Activated naive CD8-positive, alpha-beta T cell treated with anti-CD3 and anti-CD28 coated beads, Interleukin-2, amount 10 ng/mL, durations not matched to agents 7 days and 5 days (primary cell): Measurements from ENCODE around the gene OR2A5. TPM values are rescaled to one million over a fixed set of nuclear protein-coding genes. Genes with fewer than 3 reads are reported as not detected.
"Not testable (repeated sequence)": the region's sequence is repeated elsewhere in the genome, so short reads cannot be mapped to it uniquely, and the experiment has no call there.

ENCODE experiments used
- ATAC-seq: fragments of 150-1000 bp; cut with Tn5 transposase; one replicate; pipeline ENCODE4 v1.10.0; 2021; ENCODE audit warnings: low read depth, moderate library complexity
- POLR2A ChIA-PET: fragments of 350-600 bp; sonication (Branson Sonifier 250); formaldehyde crosslinking; loops from one replicate; lab custom pipeline; 2021; ENCODE audit warnings: antibody characterized with exemption; lab: Charles Lee
- DNase-seq: peaks from one replicate; pipeline ENCODE4 v3.0.0; 2021
- H3K27ac Mint-ChIP-seq: one replicate; pipeline ENCODE4 v1.8.0; 2022; ENCODE audit warnings: mild to moderate bottlenecking, mixed read lengths
- H3K27me3 Mint-ChIP-seq: one replicate; pipeline ENCODE4 v1.8.0; 2022; ENCODE audit warnings: mild to moderate bottlenecking, moderate library complexity, mixed read lengths
- H3K36me3 Mint-ChIP-seq: one replicate; pipeline ENCODE4 v1.8.0; 2021; ENCODE audit warnings: mild to moderate bottlenecking, mixed read lengths
- H3K4me1 Mint-ChIP-seq: one replicate; pipeline ENCODE4 v1.8.0; 2021; ENCODE audit warnings: mixed read lengths
- H3K4me3 Mint-ChIP-seq: one replicate; pipeline ENCODE4 v1.8.0; 2022; ENCODE audit warnings: mild to moderate bottlenecking, moderate library complexity, mixed read lengths
- H3K9me3 Mint-ChIP-seq: one replicate; pipeline ENCODE4 v1.8.0; 2021; ENCODE audit warnings: mixed read lengths
- total RNA-seq, 2 experiments: library from RNA; stranded (reverse); gene quantifications; one replicate each; pipeline ENCODE4 v1.2.3, GENCODE V29; 2021

Gene OR2A5, protein sequence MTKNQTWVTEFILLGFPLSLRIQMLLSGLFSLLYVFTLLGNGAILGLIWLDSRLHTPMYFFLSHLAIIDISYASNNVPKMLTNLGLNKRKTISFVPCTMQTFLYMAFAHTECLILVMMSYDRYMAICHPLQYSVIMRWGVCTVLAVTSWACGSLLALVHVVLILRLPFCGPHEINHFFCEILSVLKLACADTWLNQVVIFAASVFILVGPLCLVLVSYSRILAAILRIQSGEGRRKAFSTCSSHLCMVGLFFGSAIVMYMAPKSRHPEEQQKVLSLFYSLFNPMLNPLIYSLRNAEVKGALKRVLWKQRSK
- total RNA-seq: not detected

DNA sequence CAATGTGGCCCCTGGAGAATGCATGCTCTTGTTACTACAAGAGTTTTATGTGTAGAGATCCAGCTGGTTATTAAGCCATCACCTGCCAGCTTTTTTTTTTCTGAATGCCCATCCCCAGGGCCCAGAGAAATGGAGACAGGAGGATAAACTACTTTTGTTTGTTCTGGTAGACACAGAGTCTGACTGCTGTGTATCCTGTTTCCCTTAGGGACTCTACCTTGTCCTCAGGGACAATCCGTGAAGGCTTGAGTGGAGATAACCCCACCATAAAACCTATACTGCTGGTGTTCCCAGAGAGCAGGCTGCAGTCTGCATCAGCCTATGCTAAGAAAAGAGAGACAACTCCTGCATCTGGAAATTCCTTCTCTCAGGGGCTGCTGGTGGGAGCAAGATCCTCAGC is at the start of gene OR2A5:
Gene OR2A5 (plus strand): TSS at position 301 of the 400 bp plus-strand sequence. CDS start 1,454 bp downstream, outside the sequence.
- DNase-seq: no peak
- POLR2A ChIA-PET: no interaction called here
- peaks cover 11% of the 10 kb centered on the region for H3K27me3 Mint-ChIP-seq
- no peak for ATAC-seq
- H3K27ac Mint-ChIP-seq: no peak within 1 kb of the TSS
- H3K4me1 Mint-ChIP-seq: no peaks in the 10 kb centered on the region
- no peak within 1 kb of the TSS for H3K4me3 Mint-ChIP-seq
- no peaks in the 10 kb centered on the region for H3K9me3 Mint-ChIP-seq
- no peaks in the 10 kb centered on the region for H3K36me3 Mint-ChIP-seq

DNA sequence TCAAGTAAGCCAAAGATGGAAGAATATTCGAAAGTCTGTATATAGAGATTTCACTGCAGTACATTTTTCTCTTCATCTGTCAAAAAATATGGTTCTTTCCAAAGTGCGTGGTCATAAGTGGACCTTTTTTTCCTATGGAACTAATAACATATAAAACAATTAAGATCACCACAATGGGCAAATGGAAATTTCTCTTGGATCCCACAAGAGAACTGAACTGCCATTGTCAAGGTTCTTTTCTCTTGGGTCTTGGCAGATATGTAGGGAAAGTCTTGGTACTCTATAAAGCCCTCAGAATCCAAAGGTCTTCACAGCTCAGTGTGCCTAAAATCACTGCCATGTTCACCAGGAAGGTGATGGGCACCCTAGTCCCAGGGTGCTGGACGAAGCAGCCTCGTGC is 48.7 kb upstream of the OR2A5 start, which contains the start of gene OR6B1:
Gene OR6B1 (plus strand): TSS at position 301 of the 400 bp plus-strand sequence. CDS start 3,677 bp downstream, outside the sequence.
- Mint-ChIP-seq H3K4me3 (no peak within 1 kb of the TSS), H3K27ac (no peak within 1 kb of the TSS), H3K36me3 (no peaks in the 10 kb centered on the region), H3K9me3 (no peaks in the 10 kb centered on the region), H3K27me3 (peaks cover 8% of the 10 kb centered on the region), H3K4me1 (no peaks in the 10 kb centered on the region)
- ATAC-seq: no peak
- DNase-seq: no peak
- POLR2A ChIA-PET: no interaction called here

DNA sequence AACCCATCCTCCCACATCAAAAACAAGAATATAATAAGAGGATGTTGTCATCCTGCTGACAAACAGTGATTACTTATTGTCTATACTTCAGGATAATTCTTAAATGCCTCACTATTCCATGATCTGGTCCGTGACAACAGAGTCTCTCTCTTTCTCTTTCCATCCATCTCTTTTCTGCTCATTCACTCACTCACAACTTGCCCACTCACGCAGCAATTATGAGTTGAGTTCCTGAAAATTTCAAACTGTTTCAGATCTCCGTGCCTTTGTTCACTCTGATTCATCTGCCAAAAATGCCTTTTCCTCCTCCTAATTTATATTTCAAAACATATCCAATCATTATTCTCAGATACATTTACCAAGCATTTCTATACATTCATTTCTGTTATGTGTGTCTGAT is 47.2 kb upstream of the OR2A5 start:
- Mint-ChIP-seq H3K27ac (no peak overlapping the region), H3K9me3 (no peaks in the 10 kb centered on the region), H3K4me3 (no peak overlapping the region), H3K36me3 (no peaks in the 10 kb centered on the region), H3K4me1 (no peaks in the 10 kb centered on the region), H3K27me3 (peaks cover 8% of the 10 kb centered on the region)
- no peak for DNase-seq
- no peak for ATAC-seq
- POLR2A ChIA-PET: no interaction called here

DNA sequence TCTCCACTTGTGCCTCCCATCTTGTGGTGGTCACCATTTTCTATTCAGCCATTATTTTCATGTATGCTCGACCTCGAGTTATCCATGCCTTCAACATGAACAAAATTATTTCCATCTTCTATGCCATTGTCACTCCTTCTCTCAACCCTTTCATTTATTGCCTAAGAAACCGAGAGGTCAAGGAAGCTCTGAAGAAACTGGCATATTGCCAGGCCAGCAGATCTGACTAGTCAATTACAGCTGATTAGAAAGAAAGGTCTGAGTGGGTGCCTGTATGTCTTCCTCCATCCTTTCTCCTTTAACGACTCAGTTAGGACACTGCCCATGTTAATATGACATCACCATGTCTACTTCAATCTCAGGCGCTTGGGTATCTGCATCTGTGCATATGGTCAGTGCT is 44.0 kb upstream of the OR2A5 start:
- H3K27me3 Mint-ChIP-seq: peaks cover 3% of the 10 kb centered on the region
- POLR2A ChIA-PET: no interaction called here
- DNase-seq (no peak), ATAC-seq (no peak)
- H3K36me3 Mint-ChIP-seq: no peaks in the 10 kb centered on the region
- no peak overlapping the region for H3K4me3 Mint-ChIP-seq
- peaks cover 10% of the 10 kb centered on the region for H3K9me3 Mint-ChIP-seq
- no peaks in the 10 kb centered on the region for H3K4me1 Mint-ChIP-seq
- H3K27ac Mint-ChIP-seq: no peak overlapping the region

DNA sequence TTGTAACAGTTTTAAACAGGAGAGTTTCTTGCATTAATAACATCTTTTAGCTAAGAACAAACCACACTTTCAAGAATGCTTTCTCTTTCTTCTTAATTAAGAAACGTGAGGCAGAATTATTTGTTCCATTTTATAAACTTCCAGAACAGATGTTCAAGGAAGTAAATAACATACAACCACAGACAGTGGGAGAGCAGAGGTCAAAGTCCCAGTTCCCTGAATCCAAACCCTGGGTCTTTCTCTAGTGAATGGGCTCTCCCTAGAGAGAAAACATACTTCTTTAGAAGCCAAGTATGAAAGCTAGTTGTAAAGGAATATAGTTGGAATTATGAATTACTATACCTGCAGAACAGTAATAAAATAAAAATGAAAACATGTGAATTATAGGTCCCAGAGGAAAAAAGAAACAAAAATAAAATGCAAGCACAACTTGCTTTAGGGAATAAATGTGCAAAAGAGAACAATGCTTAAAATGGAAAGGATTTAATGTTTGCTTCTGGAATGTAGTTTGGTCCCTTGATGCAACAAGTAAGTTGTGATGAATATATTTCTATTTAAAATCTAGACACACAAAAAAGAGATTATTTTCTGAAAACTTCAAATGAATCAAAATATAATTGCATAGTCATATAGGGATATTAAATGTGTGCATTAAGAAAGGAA is 42.6 kb upstream of the OR2A5 start:
- POLR2A ChIA-PET: no interaction called here
- ATAC-seq (no peak), DNase-seq (no peak)
- Mint-ChIP-seq H3K36me3 (no peaks in the 10 kb centered on the region), H3K4me1 (no peaks in the 10 kb centered on the region), H3K9me3 (peaks cover 10% of the 10 kb centered on the region), H3K27me3 (no peaks in the 10 kb centered on the region), H3K27ac (no peak overlapping the region), H3K4me3 (no peak overlapping the region)

DNA sequence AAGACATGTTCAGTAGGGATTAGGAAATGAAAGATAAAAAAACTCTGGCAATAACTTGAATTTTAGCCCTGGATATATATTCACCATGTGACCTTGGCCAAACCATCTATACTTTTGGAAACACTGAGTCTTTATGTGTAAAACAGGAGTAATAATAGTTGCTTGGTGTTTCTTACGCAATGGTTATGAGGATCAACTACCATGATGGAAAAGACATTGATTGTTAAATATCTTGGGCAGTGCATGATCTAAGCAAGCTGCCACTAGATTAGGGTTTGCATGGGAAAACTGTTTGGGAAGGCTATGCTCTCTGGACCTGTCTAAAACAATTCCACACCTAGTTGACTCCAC is 42.1 kb upstream of the OR2A5 start:
- Mint-ChIP-seq H3K36me3 (no peaks in the 10 kb centered on the region), H3K9me3 (peaks cover 10% of the 10 kb centered on the region), H3K27ac (no peak overlapping the region), H3K27me3 (no peaks in the 10 kb centered on the region), H3K4me3 (no peak overlapping the region), H3K4me1 (no peaks in the 10 kb centered on the region)
- ATAC-seq (no peak), DNase-seq (no peak)
- POLR2A ChIA-PET: no interaction called here

DNA sequence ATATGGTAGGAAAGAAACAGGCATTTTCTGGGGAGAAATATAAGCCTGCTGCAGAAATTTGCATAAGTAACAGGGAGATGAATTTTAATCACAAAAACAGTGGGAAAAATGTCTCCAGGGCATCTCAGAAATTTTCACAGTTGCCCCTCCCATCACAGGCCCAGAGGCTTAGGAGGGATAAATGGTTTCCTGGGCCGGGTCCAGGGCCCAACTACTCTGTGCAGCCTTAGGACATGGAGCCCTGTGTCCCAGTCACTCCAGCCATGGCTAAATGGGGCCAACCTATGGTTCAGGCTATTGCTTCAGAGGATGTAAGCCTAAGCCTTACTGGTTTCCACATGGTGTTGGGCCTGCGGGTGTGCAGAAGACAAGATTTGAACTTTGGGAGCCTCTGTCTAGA is 39.4 kb upstream of the OR2A5 start:
- Mint-ChIP-seq H3K4me3 (no peak overlapping the region), H3K27ac (no peak overlapping the region), H3K9me3 (peaks cover 10% of the 10 kb centered on the region), H3K27me3 (no peaks in the 10 kb centered on the region), H3K36me3 (no peaks in the 10 kb centered on the region), H3K4me1 (no peaks in the 10 kb centered on the region)
- POLR2A ChIA-PET: no interaction called here
- DNase-seq (no peak), ATAC-seq (no peak)

DNA sequence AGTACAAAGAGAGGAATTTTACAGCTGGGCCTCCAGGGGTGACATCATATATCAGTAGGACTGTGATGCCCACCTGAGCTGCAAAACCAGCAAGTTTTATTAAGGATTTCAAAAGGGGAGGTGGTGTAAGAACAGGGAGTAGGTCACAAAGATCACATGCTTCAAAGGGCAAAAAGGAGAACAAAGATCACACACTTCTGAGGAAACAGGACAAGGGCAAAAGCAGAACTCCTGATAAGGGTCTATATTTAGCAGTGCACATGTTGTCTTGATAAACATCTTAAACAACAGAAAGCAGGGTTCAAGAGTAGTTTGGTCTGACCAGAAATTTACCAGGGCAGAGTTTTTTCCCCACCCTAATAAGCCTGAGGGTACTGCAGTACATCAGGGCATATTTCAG is 38.7 kb upstream of the OR2A5 start:
- H3K4me3 Mint-ChIP-seq: not testable (repeated sequence)

DNA sequence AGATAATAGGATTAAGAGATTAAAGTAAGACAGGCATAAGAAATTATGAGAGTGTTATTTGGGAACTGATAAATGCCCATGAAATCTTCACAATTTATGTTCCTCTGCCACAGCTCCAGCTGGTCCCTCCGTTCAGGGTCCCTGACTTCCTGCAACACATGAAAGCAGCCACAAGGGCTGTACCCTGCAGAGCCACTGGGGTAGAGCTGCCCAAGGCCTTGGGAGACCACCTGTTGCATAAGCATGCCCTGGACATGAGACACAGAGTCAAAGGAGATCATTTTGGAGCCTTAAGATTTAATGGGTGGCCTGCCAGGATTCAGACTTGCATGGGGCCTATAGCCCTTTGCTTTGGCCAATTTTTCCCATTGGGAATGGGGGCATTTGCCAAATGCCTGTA is 37.9 kb upstream of the OR2A5 start:
- H3K9me3 Mint-ChIP-seq: peaks cover 10% of the 10 kb centered on the region
- H3K27ac Mint-ChIP-seq, H3K27me3 Mint-ChIP-seq, H3K4me3 Mint-ChIP-seq, H3K4me1 Mint-ChIP-seq, DNase-seq, H3K36me3 Mint-ChIP-seq, ATAC-seq, POLR2A ChIA-PET: not testable (repeated sequence)

More for the DNA sequence above, 38.7 kb upstream of the OR2A5 start:
- H3K27me3 Mint-ChIP-seq, H3K27ac Mint-ChIP-seq, DNase-seq, H3K4me1 Mint-ChIP-seq, H3K36me3 Mint-ChIP-seq, ATAC-seq, POLR2A ChIA-PET: not testable (repeated sequence)
- H3K9me3 Mint-ChIP-seq: peaks cover 10% of the 10 kb centered on the region

DNA sequence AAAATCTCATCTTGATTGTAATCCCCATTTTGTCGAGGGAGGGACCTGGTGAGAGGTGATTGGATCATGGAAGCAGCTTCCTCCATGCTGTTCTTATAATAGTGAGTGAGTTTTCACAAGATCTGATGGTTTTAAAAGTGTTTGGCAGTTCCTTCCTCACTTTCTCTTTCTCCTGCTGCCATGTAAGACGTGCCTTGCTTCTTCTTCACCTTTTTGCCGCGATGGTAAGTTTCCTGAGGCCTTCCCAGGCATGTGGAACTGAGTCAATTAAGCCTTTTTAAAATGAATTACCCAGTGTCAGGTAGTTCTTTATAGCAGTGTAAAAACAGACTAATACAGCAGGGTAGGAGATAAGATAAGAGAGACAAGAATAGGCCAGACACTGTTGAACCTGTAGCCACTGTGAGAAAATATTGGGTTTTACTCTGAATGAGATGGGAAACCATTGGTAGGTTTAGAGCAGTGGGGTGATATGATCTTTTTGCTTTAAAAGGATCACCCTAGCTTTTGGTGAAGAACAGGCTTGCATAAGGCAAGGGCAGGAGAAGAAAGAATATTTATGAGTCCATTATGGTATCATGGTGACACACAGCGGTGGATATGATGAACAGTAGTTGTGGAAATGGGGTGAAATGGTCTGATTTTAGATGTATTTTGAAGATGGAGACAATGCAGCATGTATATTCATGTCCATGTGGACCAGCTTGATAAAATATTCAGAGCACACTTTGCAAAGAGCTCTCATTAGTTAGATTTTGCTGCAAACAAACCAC is 37.1 kb upstream of the OR2A5 start:
- H3K36me3 Mint-ChIP-seq: no peaks in the 10 kb centered on the region
- no peaks in the 10 kb centered on the region for H3K27me3 Mint-ChIP-seq
- no peak overlapping the region for H3K27ac Mint-ChIP-seq
- POLR2A ChIA-PET: no interaction called here
- H3K9me3 Mint-ChIP-seq: peaks cover 10% of the 10 kb centered on the region
- H3K4me1 Mint-ChIP-seq: no peaks in the 10 kb centered on the region
- DNase-seq: no peak
- no peak for ATAC-seq
- H3K4me3 Mint-ChIP-seq: no peak overlapping the region

DNA sequence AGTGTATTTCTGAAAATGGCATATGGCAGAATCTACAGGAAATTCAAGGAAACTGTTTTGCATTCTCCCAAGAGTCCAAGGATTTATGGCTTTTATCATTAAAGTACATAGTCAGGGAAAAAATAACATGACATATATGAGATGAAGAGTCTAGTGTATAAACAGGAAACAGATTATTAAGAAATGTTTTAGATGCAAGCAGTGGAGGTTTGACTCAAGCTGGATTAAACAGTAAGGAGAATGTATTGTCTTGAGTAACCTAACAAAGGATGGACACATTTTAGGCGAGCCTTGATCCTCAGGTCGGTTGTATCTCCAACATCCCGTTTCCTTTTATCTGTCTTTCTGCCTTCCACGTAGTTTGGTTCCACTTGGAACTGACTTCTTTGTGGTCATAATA is 30.7 kb upstream of the OR2A5 start:
- POLR2A ChIA-PET: no interaction called here
- no peaks in the 10 kb centered on the region for H3K36me3 Mint-ChIP-seq
- no peak for ATAC-seq
- no peaks in the 10 kb centered on the region for H3K9me3 Mint-ChIP-seq
- no peak overlapping the region for H3K4me3 Mint-ChIP-seq
- DNase-seq: no peak
- no peak overlapping the region for H3K27ac Mint-ChIP-seq
- H3K4me1 Mint-ChIP-seq: no peaks in the 10 kb centered on the region
- H3K27me3 Mint-ChIP-seq: peaks cover 8% of the 10 kb centered on the region

DNA sequence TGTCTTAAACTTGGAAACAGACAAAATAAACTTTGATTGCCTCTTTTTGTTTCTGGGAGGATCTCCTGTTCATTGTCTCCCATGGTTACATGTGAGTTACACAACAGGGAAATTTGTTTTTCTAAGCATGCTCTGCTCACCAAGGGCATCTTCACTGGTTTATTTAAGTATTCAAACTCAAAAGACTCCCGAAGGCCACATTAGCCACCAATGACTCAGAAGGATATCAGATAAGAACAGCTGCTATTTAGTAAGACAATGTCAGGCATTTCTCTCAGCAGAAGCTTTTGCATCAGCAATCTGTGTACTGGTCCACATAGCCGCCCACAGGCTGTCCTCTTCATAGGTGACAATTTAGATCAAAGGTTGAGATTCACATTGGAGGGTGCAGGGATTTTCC is 29.3 kb upstream of the OR2A5 start:
- Mint-ChIP-seq H3K4me1 (no peaks in the 10 kb centered on the region), H3K27ac (no peak overlapping the region), H3K4me3 (no peak overlapping the region), H3K9me3 (no peaks in the 10 kb centered on the region), H3K27me3 (peaks cover 8% of the 10 kb centered on the region), H3K36me3 (no peaks in the 10 kb centered on the region)
- no peak for DNase-seq
- POLR2A ChIA-PET: no interaction called here
- ATAC-seq: no peak

DNA sequence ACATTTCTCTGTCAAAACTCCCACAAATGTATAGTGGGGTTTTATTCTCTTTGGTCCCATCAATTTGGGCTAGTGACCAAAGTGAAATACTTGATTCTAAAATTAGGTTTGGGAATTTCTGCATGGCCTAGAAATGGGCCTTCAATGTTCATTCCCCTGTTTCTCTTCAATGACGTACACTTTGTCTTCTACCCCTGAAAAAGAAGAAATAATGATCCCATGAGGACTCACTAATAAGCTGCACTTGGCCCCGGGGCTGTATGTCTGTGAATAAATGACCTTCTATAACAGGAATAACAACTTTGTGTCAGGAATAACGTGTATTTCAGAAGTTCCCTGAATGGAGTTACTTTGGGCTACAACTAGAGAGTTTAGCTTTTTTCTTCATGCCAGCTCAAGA is 28.4 kb upstream of the OR2A5 start:
- peaks cover 8% of the 10 kb centered on the region for H3K27me3 Mint-ChIP-seq
- DNase-seq: no peak
- H3K27ac Mint-ChIP-seq: no peak overlapping the region
- POLR2A ChIA-PET: no interaction called here
- no peak overlapping the region for H3K4me3 Mint-ChIP-seq
- no peak for ATAC-seq
- no peaks in the 10 kb centered on the region for H3K9me3 Mint-ChIP-seq
- H3K36me3 Mint-ChIP-seq: no peaks in the 10 kb centered on the region
- H3K4me1 Mint-ChIP-seq: no peaks in the 10 kb centered on the region

DNA sequence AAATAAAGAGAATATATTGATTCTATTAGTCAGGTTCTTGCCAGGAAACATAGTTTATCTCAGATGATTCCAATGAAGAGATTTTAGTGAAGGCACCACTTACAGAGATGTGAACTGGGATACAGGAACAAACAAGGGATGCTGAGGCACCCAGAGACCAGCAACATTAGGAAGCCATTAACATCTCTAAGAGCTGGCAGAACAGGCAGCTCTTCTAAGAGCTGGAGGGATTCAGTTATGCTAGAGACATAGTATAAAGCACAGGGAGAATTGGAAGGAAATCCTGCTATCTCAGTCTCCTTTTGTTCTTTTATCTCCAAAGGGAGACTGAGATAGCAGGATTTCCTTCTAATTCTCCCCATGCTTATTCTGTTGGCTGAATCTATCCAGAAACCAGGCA is 26.6 kb upstream of the OR2A5 start:
- Mint-ChIP-seq H3K27me3 (peaks cover 8% of the 10 kb centered on the region), H3K9me3 (no peaks in the 10 kb centered on the region), H3K4me3 (no peak overlapping the region), H3K4me1 (no peaks in the 10 kb centered on the region), H3K36me3 (no peaks in the 10 kb centered on the region), H3K27ac (no peak overlapping the region)
- POLR2A ChIA-PET: no interaction called here
- no peak for ATAC-seq
- no peak for DNase-seq
